IPS DF 4.7 (cell line): ENCODE data around the gene NTRK3.

Experiments
- DNase-seq: peaks from one replicate; pipeline ENCODE4 v3.0.0-alpha.2; 2013; ENCODE audit warnings: low spot score; ENCODE audit errors: extremely low read depth

Gene NTRK3

DNA sequence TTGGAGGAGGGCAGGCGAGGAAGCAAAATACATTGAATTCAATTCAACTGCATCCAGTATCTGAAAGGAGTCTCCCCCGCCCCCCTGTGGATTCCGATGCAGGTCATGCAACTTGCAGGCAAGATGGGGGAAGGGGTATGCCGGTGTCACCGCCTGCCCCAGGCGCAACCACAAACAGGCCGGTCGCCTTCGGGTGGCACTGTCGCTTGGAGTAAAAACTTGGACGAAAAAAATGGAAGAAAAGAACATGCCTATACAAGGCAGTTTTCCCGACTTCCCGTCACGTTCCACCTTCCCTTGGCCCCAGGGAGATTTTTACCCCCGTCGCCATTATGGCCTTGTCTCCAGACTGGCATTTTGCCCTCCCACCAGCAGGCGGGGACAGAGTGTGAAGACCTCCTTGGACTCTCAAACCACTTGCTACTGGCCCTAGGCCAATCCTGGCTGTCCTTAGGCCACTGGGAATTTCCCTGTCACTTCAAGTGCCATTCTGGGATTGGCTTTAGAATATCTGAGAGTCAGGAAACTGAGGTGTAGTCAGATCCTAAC lies 1.6 kb upstream of the NTRK3 start:
- DNase-seq = no peak

DNA sequence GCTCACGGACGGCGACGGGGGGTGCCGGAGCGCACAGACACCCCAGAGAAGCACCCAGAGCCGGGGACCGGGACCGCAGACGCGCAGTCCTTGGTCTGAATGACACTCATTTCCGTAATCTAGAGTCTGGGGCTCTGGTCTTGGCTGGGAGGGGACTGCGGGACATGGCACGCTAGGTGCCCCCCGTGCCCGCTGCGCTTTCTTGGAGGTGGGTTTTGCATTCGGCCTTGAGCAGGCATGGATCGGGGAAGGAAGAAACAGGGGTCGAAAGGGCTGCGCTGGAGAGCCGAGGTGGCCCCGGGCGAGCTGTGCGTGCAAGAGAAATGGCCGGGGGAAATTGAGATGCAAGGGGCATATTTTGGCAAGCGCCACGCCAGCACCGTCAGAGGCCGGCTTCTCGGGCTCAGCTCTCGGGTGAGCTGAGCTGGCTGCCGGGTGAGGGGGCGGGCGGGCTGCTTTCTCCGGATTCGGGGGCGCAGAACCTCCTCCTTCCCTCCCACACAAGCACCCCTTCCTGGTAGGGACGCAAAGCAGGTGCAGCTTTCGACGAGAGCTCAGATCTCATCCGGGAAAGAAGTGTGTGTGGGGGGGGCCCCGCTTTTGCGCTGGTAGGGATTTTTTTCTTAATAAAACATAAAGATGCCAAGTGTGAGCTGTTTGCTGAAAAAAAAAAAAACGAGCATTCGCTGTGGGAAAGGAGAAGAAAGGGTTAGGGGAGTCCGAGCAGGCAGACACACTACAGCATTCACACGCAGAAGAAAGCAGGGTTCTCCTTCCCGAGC lies 963 bp upstream of the NTRK3 start:
- no peak for DNase-seq

DNA sequence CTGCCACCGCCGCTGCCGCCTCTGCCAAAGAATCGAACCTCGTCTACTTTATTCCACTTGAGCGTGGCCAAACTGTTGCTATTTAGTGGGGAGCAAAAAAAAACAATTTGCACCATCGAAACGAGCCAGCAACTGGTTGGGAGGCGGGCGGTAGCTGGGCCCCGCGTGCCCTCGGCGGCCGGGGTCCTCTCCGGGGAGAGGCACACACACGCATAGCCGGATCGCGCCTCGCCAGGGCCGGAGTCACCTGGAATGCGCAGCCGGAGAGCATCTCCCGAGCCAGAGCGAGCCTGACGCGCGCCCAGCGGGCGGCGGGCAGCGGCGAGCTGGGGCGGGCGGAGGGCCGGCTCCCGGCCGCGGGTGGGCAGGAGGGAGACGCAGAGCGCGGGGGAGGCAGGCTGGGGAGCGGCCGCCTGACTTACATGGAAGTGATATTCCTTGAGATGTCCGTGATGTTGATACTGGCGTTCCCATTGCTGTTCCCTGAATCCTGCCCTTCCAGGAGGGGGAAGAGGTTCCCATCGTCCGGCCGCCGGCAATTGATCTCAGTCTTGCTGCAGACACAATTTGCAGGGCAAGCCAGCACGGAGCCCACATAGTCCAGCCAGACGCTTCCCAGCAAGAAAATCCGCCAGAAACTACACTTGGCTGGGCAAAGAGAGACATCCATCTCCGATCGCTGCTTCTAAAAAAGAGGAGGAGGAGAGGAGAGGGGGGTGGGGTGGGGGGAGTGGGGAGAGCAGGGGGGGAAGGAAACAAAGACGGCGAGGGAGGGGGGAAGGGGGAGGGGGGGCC lies 858 bp downstream of the NTRK3 start:
- no peak for DNase-seq

DNA sequence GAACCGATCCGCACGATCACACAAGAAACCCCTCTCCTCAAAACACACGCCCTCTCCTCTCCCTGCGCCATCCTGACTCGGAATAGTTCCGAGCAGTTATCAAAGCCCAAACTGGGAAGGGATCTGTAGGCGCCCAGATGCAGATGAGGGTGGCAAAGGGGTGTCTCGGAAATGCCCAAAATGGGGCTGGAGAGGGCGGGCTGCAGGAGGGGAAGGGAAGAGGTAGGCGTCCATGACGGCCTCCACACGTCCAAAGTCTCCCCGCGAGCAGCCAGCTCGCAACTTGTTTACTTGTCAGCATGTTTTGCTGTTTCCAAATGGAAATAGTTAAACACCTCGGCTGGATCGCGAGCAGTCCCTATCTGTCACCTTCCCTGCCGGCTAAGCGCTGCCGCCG lies 1.5 kb downstream of the NTRK3 start:
- no peak for DNase-seq

DNA sequence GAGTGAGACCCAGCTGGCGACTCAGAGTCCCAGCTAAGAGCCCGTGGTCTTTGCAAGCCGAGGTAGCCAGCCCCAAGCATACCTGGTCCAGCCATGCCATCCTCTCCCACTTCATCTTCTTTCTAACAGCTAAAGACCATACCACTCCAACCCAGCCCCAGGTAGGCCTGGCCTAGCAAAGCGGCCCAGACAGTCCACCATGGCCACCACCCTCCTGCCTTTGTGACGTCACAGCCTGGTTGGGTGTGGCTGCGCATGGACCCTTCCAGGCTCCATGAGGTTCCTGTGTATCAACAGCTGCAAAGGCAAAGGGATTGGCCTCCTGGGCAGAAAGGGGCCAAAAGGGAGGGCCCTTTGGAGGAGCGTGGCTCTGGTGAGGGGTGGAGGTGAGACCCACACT lies 4.1 kb downstream of the NTRK3 start:
- no peak for DNase-seq

DNA sequence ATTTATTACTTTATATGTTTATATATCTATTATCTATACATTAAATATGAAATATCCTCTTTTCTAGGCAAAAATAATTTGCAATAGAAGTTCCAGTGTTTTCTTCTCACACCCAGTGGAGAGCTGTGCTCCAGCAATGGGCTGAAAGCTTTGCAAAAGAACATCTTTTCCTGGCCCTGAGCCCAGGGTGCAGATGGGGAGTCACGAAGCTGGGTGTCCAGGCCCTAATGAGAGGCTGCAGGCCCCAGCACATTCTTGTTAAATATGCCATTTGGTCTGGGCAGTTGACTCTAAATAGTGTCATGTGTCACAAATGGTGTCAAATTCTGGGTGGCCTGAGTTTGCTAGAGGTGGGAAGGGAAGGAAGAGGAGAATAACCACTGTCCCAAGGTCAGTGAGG lies 5.7 kb downstream of the NTRK3 start:
- DNase-seq = no peak

DNA sequence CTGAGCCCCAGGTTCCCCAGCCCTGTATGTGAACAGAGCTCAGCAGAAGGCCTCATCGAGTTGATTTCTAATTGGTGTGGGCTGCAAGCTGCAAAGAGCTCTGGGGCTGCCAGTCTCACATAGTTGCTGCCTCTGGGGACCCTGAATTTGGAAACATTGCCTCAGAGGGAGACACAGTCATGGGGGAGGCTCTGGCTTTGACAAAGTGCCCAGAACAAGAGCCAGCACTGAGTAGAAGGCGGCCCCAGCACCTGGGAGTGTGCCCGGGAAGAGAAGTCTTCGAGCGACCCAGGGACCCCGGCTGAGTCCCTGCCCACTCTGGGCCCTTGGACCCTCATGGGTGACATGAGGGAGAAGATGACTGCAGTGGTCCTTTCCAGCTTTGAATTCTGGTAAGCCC lies 7.3 kb downstream of the NTRK3 start:
- no peak for DNase-seq

DNA sequence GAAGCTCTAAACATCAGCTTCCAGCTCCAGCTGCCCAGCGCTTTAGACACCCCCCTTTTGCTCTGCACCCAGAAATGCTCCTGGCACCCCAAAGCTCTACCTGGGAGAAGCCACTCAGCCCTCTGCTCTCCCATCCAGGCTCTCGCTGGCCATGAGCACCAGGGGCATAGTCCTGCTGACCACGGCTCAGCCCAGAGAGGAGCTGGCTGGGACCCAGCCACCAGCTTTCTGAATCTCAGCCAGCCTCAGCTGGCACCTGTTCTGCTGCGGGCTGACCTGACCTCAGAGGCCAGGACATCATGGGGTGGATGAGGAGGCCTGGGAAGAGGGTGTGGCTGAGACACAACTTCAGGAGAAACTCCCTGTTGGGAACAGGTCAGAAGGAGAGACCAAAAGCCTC lies 8.6 kb downstream of the NTRK3 start:
- DNase-seq = no peak

DNA sequence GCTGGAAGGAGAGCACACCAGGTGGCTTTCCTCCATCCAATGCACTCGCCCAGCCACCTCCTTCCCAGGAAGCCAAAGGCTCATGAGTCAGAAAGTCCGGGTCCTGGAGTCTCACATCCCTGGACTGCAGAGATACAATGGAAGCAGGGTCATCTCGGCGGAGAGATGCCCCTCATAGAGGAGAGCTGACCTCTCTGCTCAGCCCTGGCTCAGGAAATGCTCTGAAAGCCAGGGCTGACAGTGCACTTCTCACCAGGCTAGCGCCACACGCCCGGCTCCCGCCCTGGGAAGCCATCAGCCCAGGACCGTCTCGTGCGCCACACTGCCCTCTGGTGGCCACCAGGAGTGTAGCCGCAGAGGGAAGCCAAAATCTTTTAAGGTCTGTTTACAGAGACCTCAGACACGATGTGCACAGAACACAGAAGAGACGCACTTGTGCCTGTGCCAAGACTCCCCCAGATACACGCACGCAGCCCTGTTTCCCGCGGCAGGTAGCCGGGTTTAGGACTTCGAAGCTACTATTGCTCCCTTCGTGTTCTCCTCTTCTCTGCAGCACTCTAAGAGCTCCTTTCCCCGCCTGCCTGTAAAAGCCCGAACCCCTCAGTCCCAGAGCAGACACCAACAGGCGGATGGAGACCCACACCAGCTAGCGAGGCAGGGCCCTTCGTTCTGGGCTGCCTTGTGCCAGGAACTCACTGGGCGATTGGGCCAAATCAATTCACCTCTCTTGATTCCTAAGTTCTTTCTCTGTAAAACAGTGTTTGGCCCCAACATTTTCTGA lies 9.7 kb downstream of the NTRK3 start:
- DNase-seq = peak; percentile 68

DNA sequence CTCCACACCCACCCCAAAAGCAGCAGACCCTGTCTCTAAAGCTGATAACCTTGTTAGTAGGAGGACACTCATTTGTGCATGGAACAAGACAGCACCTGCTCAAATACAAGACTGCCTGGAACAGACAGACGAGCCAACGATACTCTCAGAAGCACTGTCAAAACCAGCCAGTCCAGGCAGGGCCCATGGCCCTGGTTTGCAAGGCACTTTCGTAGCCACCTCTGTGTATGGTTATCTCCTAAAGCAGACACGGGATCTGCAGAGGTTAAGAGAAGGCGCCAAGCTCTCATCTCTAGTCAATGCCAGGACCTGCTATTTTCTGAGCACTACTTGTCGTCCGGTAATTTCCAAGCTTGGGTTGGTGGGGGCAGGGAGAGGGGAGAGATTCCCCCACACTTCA lies 10.5 kb downstream of the NTRK3 start:
- DNase-seq = no peak

DNA sequence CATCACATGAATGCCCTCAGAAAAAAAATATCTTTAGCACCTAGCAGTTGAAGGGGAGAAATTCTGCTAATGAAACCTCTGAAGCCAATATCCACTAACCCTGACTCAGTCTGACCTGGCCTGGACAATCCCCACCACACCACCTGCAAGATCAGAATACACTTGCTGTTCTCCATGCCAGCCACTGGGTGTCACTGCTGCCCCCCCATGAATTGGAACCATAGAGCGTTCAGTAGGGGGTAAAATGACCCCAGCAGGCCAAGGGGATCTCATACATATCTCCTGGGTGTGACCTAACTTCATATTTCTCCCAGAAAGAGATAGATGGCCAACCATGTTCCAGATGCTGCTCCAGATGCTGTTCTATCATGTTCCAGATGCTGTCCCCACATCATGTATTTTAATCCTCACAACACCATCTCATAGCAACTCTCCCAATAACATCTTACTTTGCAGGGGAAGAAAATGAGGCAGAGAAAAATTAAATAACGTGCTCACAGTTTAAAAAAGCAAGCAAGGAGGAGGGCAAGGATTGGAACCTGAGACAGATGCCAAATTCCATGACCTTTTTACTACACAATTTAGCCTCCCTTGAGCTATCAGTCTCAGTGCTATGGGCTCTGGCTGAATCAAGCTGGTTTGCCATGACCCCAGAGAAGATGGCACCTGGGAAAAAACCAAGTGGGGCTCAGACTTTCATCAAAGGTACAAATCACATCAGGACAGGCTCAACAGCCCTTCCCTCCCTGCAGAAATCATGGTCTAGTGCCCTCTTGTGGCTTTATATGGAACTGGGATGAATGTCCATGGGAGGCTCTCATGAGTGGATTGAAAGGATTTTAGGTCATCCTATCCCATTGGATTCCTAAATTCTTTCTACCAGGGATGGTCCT lies 12.4 kb downstream of the NTRK3 start:
- no peak for DNase-seq

DNA sequence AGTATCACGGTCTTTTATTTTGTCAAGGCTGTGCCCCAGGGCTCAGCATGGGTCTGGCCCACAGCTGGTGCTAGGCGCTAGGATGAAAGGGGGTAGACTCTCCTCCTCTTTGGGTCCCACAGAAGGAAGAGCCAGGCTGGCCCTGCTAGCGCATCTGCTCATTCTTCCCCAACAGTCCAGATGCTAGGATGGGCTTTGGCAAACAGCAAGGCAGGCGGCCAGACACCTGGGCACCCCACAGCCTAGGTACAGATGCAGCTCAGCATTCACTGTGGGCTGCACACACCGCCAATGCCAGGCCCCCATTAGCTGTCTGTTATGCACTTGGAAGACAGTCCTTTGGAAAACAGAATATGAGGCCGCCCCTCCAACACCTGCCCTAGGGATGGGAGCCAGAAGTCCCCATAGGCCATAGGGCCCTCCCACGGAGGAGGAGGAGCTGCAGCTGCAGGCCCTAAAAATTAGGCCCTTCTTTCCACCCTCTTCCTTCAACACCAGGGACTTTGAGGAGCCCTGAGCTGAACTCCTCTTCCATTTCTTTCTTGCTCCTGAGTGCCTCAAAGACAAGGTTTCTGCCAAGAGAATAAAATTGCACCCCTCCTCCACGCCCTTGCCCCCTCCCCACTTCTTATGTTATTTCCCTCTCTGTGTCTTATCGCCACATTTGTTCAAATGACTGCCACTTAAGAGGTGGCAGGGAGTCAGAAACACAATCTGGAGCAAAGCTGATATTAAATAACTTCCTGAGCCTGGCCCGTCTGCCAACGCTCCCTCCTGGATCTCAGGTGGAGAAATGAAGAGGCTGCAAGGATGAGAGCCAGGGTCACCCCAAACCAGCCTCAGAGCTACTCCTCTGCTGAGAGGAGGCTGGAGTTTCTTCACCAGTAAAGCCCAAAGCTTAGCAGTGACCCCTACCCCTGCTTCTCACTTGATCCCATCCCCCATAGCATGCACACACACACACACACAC lies 13.7 kb downstream of the NTRK3 start:
- no peak for DNase-seq

DNA sequence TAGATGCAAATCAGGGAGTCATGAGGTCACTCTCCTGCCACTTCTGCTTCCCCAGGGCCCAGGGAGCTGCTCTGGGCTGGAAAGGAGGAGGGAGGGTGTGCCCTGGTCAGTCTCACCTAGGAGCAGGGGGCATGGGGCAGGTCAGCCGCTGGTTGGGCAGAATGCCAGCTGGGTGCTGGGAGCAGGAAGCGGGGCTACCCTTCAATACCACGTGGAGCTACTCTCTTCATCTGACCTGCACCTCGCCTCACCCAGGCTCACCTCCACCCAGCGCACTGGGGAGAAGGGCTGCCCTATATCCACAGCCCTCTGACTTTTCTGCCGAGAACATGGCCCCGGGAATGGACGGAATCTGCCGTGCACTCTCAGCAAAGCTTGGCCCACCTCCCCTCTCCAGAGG lies 15.1 kb downstream of the NTRK3 start:
- no peak for DNase-seq

DNA sequence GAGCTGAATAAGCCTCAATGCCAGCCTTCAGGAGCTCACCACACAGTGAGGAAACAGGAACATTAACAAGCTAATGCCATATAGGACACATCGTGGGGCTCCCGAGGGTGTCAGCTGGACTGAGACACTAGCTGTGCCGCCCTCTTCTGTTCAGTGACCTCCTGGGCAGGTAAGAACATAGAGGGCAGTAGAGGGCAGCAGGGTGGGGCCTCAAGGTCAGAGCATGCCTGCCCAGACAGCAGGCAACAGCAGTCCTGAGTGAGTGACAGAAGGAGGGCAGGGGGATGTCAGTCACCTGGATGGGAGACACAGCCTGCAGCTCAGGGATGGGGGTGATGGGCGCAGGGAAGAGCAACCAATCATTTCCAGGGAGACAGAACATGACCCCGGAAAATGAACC lies 15.5 kb downstream of the NTRK3 start:
- no peak for DNase-seq

DNA sequence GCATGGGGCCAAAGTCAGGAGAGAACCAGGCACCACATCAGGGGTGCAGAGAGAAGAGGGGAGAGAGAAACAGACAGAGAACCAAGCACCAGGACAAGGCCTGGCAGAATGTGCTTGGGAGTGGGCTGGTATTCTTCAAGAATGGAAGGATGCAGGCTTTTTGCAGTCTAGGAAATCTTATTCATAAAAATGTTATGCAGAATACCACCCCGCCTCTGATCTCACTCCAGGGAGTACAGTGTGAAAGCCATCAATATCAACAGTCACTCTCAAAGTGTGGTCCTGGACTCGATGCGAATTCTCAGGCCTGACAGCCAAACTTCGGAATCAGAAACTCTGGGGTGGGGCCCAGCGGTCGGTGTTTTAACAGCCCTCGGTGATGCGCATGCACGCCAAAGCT lies 16.9 kb downstream of the NTRK3 start:
- no peak for DNase-seq

DNA sequence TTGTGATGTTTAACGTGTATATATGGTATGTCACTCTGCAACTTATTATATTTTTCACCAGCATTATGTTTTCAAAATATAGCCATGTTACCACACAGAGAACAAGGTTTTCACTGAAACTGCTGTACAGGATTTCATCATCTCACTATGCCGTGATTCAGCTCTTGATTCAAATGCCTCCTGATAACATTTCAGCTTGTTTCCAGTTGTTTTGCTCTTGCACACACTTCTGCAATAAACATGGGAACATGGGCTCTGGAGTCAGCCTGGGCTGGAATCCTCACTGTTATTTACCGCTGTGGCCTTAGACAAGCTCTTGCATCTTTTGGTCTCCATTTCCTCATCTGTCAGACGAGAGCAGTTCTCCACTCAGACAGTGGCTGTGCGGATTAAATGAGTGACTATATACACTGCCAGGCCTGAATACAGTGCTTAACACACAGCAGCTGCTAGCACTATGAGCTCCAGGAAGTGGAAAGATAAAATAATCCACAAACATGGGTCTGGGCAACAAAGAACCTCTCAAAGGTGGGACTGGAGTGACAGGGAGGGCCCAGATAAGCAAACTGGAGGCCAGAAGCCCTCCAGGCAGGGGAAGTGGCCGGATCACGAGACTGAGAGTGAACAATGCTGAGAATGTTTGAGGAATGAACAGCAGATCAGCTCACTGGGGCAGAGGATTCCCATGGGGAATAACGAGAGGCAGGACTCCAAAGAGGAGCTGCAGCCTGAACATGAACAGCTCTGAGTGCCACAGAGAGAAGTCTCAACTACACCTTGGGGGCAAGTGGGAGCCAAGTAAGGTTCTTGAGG lies 17.7 kb downstream of the NTRK3 start:
- DNase-seq = no peak

DNA sequence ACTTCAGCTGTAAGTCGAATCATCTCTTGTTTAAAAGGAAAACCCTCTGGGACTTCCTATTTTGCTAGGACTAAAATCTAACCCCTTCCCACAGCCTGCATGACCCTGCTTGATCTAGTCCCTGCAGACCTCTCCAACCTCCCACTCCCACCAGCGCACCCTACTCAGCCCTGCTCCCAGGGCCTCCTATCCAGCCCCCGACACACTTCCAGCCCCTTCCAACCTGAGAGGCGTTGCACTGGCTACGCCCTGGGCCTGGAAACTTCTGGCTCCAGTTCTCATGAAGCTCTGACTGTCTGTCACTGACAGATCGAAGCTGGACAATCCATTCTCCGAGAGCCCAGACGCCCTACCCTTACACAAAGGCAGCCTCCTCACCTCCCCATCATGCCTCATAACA lies 21.8 kb downstream of the NTRK3 start:
- DNase-seq = no peak

DNA sequence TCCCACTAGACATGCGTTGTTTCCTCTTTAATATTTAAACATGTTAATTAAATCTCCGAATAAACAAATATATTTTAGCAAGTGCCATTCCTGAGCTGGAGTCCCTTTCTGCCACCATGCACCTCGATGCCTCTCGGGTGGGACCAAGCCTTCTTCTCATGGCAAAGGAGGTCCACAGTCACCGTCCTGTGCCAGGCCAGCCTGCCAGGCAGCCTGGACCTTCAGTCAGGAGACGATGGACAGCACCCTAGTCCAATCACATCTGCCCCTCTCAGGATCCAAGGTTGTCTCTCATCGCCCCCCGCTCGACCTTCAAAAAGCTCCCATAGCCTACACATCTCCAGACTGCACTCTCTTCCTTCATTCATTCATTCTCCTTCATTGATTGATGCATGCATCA lies 22.6 kb downstream of the NTRK3 start:
- no peak for DNase-seq

DNA sequence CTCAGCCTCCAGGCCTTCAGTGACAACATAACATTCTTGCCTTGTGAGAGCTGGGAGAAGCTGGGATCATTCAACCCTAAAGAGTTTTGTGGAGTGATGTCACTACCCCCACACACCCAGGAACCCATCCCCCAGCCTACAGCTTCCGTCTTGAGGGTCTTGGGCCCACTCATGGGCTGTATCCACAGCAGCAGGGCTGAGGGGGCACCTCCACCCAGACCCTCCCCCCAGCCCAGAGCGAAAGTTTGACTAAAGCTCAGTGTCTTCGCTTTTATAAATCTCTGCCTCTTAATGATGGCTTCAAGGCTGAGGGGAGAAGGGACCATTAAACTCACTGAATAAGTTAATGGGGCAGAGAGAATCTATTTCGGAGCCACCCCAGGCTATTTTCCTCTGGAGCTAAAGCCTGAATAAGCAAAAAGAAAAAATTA lies 23.8 kb downstream of the NTRK3 start:
- DNase-seq = no peak
